WI38 (cell line): Measurements from ENCODE around the gene NUDT13.
"Not testable (repeated sequence)": the region's sequence is repeated elsewhere in the genome, so short reads cannot be mapped to it uniquely, and the experiment has no call there.

Experiments used
- H3K4me3 ChIP-seq: 2 replicates; pipeline ENCODE4 v1.5.1; 2011; ENCODE audit warnings: low read depth, mild to moderate bottlenecking, control low read depth, low read length
- TF ChIP-seq, protein P1 (sequence below): IDR thresholded peaks from 2 replicates; pipeline ENCODE4 v1.5.1; 2012; ENCODE audit warnings: low read depth, mild to moderate bottlenecking, control low read depth, low read length

The NUDT13 gene

DNA sequence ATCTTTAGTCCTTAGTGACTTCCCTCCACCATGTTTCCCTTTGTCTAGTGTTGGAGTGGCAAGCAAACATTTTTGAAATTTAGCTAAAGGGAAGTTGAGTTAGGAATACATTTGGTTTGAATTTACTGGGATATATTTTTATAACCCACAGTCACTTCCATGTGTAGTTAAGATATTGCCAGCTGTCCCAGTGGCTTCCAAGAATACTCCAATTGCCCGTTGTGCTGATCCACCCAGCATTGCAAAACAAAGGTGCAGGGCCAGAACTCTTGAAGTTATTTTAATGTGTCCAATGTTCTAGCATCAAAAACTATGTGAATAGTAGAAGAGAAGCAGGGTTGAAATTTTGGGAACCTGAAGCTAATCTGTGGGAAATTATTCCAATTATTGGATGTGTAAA lies 11.1 kb upstream of the NUDT13 start:
- H3K4me3 ChIP-seq: no peak overlapping the region
- TF ChIP-seq, protein P1, sequence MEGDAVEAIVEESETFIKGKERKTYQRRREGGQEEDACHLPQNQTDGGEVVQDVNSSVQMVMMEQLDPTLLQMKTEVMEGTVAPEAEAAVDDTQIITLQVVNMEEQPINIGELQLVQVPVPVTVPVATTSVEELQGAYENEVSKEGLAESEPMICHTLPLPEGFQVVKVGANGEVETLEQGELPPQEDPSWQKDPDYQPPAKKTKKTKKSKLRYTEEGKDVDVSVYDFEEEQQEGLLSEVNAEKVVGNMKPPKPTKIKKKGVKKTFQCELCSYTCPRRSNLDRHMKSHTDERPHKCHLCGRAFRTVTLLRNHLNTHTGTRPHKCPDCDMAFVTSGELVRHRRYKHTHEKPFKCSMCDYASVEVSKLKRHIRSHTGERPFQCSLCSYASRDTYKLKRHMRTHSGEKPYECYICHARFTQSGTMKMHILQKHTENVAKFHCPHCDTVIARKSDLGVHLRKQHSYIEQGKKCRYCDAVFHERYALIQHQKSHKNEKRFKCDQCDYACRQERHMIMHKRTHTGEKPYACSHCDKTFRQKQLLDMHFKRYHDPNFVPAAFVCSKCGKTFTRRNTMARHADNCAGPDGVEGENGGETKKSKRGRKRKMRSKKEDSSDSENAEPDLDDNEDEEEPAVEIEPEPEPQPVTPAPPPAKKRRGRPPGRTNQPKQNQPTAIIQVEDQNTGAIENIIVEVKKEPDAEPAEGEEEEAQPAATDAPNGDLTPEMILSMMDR: no peak

DNA sequence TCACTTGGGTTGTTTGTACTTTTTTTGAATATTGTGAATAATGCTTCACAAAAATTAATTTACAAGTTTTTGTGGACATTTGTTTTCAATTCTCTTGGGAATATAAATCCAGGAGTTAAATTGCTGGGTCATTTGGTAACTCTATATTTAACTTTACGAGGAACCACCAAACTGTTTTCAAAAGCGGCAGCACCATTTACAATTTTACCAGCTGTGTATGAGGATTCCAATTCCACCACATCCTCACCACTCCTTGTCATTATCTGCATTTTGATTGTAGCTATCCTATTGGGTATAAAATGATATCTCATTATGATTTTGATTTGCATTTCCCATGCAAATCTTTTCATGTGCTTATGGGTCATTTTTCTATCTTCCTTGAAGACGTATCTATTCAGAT lies 4.0 kb upstream of the NUDT13 start:
- TF ChIP-seq, protein P1: no peak
- no peak overlapping the region for H3K4me3 ChIP-seq

DNA sequence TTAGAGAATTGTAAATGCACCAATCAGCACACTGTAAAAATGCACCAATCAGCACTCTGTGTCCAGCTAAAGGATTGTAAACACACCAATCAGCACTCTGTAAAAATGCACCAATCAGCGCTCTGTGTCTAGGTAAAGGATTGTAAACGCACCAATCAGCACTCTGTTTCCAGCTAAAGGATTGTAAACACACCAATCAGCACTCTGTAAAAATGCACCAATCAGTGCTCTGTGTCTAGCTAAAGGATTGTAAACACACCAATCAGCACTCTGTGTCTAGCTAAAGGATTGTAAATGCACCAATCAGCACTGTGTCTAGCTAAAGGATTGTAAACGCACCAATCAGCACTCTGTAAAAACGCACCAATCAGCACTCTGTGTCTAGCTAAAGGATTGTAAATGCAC lies 1.0 kb upstream of the NUDT13 start:
- not testable (repeated sequence) for H3K4me3 ChIP-seq

DNA sequence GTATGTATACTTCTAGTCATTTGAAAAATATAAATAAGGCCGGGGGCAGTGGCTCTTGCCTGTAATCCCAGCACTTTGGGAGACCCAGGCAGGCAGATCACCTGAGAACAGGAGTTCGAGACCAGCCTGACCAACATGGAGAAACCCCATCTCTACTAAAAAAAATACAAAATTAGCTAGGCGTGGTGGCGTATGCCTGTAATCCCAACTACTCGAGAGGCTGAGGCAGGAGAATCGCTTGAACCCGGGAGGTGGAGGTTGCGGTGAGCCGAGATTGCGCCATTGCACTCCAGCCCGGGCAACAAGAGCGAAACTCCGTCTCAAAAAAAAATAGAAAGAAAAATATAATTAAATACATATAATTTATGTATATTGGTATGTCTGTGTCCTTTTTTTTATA lies 1.8 kb downstream of the NUDT13 start:
- not testable (repeated sequence) for H3K4me3 ChIP-seq

DNA sequence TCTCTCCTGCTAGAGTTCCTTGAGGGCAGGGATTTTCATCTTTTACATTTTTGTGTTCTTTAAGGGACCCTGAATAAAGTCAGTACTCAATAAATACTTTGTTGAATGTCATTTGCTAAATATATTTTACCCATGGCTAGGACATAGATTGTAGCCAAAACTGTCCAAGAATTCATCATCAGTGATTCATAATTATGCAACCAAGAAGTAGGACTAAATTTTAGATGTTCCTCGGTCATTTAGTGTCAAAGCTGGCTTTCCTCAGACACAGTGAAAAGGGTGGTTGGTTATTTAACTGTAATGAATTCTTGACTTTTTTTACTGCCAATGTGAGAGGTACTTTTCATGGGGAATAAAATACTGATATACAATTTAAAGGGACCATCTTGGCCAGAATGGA lies 3.3 kb downstream of the NUDT13 start:
- TF ChIP-seq, protein P1: no peak
- H3K4me3 ChIP-seq: no peak overlapping the region

DNA sequence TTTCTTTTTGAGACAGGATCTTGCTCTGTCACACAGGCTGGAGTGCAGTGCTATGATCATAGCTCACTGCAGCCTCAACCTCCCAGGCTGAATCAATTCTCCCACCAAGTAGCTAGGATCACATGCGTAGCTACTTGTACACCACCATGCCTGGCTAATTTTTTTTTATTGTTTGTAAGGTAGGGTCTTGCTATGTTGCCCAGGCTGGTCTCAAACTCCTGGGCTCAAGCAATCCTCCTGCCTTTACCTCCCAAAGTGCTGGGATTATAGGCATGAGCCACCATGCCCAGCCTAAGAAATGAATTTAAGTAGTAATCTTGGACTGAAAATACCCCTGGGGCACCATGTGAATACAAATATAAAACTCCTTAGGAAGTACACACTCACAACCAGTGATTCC lies 5.8 kb downstream of the NUDT13 start:
- H3K4me3 ChIP-seq: no peak overlapping the region
- TF ChIP-seq, protein P1: no peak

DNA sequence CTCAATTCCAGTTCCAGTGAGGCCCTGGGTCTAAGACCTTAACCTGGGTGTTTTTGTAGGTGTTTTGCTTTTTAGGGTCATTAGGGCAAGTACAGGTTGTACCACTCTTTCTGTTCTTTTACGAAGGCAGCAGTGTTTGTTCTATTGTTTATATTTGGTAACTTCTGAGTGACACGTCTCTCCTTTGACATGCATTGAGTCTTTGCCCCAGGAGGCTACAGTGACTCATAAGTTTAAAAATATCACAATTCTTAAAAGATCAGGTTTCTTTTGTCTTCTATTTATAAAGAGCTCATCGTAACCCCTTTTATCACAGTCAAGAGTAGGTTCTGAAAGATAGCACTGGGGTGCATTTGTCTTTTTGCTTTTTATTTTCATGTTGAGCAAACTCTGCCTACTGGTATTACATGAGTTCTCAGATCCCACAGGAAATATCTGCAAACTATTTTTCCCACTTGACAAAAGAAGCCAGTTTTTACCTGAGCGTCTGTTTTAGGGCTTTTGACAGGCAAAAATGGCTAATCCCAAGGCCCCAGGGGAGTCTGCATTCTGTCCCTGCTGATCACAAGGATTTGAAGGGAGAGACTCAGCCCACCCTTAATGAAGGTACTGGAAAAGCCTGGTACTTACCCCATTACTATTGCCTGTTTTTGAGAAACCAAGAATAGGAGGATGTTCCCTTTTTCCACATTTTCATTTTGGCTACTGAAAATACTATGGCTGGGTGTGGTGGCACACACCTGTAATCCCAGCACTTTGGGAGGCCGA lies 7.9 kb downstream of the NUDT13 start:
- H3K4me3 ChIP-seq: no peak overlapping the region
- TF ChIP-seq, protein P1: no peak

DNA sequence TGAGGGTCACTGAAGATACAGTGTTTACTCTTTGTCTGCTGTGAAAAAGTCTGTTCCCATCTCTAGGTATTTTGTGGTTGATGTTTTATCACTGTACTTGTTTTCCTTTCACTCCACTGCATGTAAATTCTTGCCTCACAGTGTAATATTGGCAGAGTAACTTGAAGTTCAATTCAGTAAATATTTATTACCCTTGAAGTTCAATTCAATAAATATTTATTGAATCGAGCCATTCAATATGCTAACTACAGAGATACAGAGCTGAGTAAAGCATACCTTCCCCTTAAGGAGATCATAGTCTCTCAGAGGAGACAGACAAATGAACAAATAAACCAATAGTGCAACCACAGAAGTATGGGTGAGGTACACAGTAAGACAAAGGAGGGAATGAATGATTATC lies 9.2 kb downstream of the NUDT13 start:
- TF ChIP-seq, protein P1: no peak
- no peak overlapping the region for H3K4me3 ChIP-seq
